Stomach (tissue), 4 donors: ENCODE data around the gene AGPAT2.

Experiments used
- POLR2A ChIP-seq, 4 donors: fragments of 450-650 bp; IDR thresholded peaks; one replicate each; pipeline ENCODE4 v1.6.1; 2016; ENCODE audit warnings: antibody characterized with exemption in 4 of 4, control low read depth in 2 of 4, mild to moderate bottlenecking in 1 of 4, moderate library complexity in 1 of 4
- TF ChIP-seq, protein P1 (sequence below), 7 experiments: fragments of 450-650 bp in 4 of 7; fragments of 200-600 bp in 3 of 7; sonication (generic) in 3 of 7; IDR thresholded peaks; one replicate each; pipeline ENCODE4 v1.5.1; 2016 to 2019; ENCODE audit warnings: antibody characterized with exemption in 7 of 7, control low read depth in 2 of 7, mild to moderate bottlenecking in 1 of 7

DNA sequence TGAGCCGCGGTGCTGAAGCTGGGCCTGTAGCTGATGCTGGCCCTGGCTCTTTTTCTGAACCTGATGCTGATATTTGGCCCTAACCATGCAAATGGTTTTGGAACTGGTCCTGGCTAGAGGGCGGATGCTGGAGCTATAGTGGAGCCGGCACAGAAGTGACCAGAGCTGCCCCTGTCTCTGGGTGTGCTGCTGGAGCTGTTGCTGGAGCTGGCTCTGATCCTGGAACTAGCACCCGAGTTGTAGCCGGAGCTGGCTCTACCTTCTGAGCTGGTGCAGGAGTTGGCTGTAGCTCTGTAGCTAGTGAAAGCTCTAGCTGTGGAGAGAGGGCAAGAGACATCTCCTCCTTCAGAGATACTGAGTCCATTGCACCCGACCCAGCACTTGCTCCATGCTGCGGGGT, 42.7 kb upstream of the AGPAT2 start:
- TF ChIP-seq, protein P1, sequence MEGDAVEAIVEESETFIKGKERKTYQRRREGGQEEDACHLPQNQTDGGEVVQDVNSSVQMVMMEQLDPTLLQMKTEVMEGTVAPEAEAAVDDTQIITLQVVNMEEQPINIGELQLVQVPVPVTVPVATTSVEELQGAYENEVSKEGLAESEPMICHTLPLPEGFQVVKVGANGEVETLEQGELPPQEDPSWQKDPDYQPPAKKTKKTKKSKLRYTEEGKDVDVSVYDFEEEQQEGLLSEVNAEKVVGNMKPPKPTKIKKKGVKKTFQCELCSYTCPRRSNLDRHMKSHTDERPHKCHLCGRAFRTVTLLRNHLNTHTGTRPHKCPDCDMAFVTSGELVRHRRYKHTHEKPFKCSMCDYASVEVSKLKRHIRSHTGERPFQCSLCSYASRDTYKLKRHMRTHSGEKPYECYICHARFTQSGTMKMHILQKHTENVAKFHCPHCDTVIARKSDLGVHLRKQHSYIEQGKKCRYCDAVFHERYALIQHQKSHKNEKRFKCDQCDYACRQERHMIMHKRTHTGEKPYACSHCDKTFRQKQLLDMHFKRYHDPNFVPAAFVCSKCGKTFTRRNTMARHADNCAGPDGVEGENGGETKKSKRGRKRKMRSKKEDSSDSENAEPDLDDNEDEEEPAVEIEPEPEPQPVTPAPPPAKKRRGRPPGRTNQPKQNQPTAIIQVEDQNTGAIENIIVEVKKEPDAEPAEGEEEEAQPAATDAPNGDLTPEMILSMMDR (IDR thresholded peaks at IDR 0.05), result no peak
- no peak for TF ChIP-seq POLR2A (IDR thresholded peaks at IDR 0.05)
